ENCODE data around the gene PBX4. TPM values are rescaled to one million over a fixed set of nuclear protein-coding genes. Genes with fewer than 3 reads are reported as not detected.

PBX4 gene
- total RNA-seq, 1 donor from 2014 or later = 24.8 TPM

GRCh38 chr19:19540715-19541515 is 77.6 kb downstream of the PBX4 start:
- peak; percentile 64 for DNase-seq (ENCODE audit: low spot score)
- intact Hi-C loops (cut with micrococcal nuclease) = no loop called here
- H3K4me1 Mint-ChIP-seq (ENCODE audit: low read depth) = peaks cover 13% of the 10 kb centered on the region
- peak overlapping the region; percentile 51 for H3K4me3 Mint-ChIP-seq (ENCODE audit: low read depth)
- no peaks in the 10 kb centered on the region for H3K9me3 Mint-ChIP-seq
- H3K36me3 Mint-ChIP-seq (ENCODE audit: low read depth) = peaks cover 6% of the 10 kb centered on the region
- no peak overlapping the region for H3K27ac Mint-ChIP-seq
- peaks cover 21% of the 10 kb centered on the region for H3K27me3 Mint-ChIP-seq (ENCODE audit: low read depth)

GRCh38 chr19:19540064-19540714 is 78.3 kb downstream of the PBX4 start:
- H3K27ac Mint-ChIP-seq = no peak overlapping the region
- intact Hi-C loops (cut with micrococcal nuclease) = no loop called here
- H3K27me3 Mint-ChIP-seq (ENCODE audit: low read depth) = peaks cover 21% of the 10 kb centered on the region
- peak; percentile 46 for DNase-seq (ENCODE audit: low spot score)
- peaks cover 13% of the 10 kb centered on the region for H3K4me1 Mint-ChIP-seq (ENCODE audit: low read depth)
- H3K36me3 Mint-ChIP-seq (ENCODE audit: low read depth) = peaks cover 6% of the 10 kb centered on the region
- peak overlapping the region; percentile 51 for H3K4me3 Mint-ChIP-seq (ENCODE audit: low read depth)
- H3K9me3 Mint-ChIP-seq = no peaks in the 10 kb centered on the region

GRCh38 chr19:19539698-19540063 is 78.8 kb downstream of the PBX4 start:
- Mint-ChIP-seq H3K27ac (no peak overlapping the region), H3K27me3 (ENCODE audit: low read depth) (peaks cover 21% of the 10 kb centered on the region), H3K9me3 (no peaks in the 10 kb centered on the region), H3K36me3 (ENCODE audit: low read depth) (peaks cover 6% of the 10 kb centered on the region), H3K4me3 (ENCODE audit: low read depth) (no peak overlapping the region), H3K4me1 (ENCODE audit: low read depth) (peaks cover 13% of the 10 kb centered on the region)
- intact Hi-C loops (cut with micrococcal nuclease) = no loop called here
- no peak for DNase-seq (ENCODE audit: low spot score)

GRCh38 chr19:19538785-19539166 is 79.7 kb downstream of the PBX4 start:
- intact Hi-C loops (cut with micrococcal nuclease) = no loop called here
- Mint-ChIP-seq H3K27me3 (ENCODE audit: low read depth) (peaks cover 21% of the 10 kb centered on the region), H3K9me3 (no peaks in the 10 kb centered on the region), H3K36me3 (ENCODE audit: low read depth) (peaks cover 6% of the 10 kb centered on the region), H3K4me3 (ENCODE audit: low read depth) (peak overlapping the region; percentile 7), H3K4me1 (ENCODE audit: low read depth) (peaks cover 13% of the 10 kb centered on the region), H3K27ac (no peak overlapping the region)
- DNase-seq (ENCODE audit: low spot score) = no peak

- H3K36me3 Mint-ChIP-seq (ENCODE audit: low read depth) = peaks cover 6% of the 10 kb centered on the region
- peak within 1 kb of the TSS; percentile 7 for H3K4me3 Mint-ChIP-seq (ENCODE audit: low read depth)
- H3K4me1 Mint-ChIP-seq (ENCODE audit: low read depth) = peaks cover 13% of the 10 kb centered on the region
- no peaks in the 10 kb centered on the region for H3K9me3 Mint-ChIP-seq
- H3K27ac Mint-ChIP-seq = no peak within 1 kb of the TSS
- H3K27me3 Mint-ChIP-seq (ENCODE audit: low read depth) = peaks cover 21% of the 10 kb centered on the region
- intact Hi-C loops (cut with micrococcal nuclease) = no loop called here
- no peak for DNase-seq (ENCODE audit: low spot score)
Observed at GRCh38 chr19:19538061-19538784, 80.3 kb downstream of the PBX4 start, which contains the start of gene CILP2. Gene CILP2 (plus strand): TSS chr19:19538265. CDS start chr19:19538350, 85 bp downstream.

GRCh38 chr19:19537075-19538048 is 81.1 kb downstream of the PBX4 start:
- no peak overlapping the region for H3K4me3 Mint-ChIP-seq (ENCODE audit: low read depth)
- H3K27me3 Mint-ChIP-seq (ENCODE audit: low read depth) = peaks cover 21% of the 10 kb centered on the region
- peaks cover 6% of the 10 kb centered on the region for H3K36me3 Mint-ChIP-seq (ENCODE audit: low read depth)
- no peak overlapping the region for H3K27ac Mint-ChIP-seq
- intact Hi-C loops (cut with micrococcal nuclease) = no loop called here
- no peaks in the 10 kb centered on the region for H3K9me3 Mint-ChIP-seq
- H3K4me1 Mint-ChIP-seq (ENCODE audit: low read depth) = peaks cover 13% of the 10 kb centered on the region
- no peak for DNase-seq (ENCODE audit: low spot score)

GRCh38 chr19:19535311-19536191 is 82.9 kb downstream of the PBX4 start:
- no peak for DNase-seq (ENCODE audit: low spot score)
- intact Hi-C loops (cut with micrococcal nuclease) = no loop called here
- H3K27ac Mint-ChIP-seq = no peak overlapping the region
- no peak overlapping the region for H3K4me3 Mint-ChIP-seq (ENCODE audit: low read depth)
- peaks cover 12% of the 10 kb centered on the region for H3K4me1 Mint-ChIP-seq (ENCODE audit: low read depth)
- H3K9me3 Mint-ChIP-seq = no peaks in the 10 kb centered on the region
- H3K36me3 Mint-ChIP-seq (ENCODE audit: low read depth) = peaks cover 10% of the 10 kb centered on the region
- peaks cover 21% of the 10 kb centered on the region for H3K27me3 Mint-ChIP-seq (ENCODE audit: low read depth)

GRCh38 chr19:19534556-19535265 is 83.8 kb downstream of the PBX4 start:
- Mint-ChIP-seq H3K9me3 (no peaks in the 10 kb centered on the region), H3K36me3 (ENCODE audit: low read depth) (peaks cover 10% of the 10 kb centered on the region), H3K27me3 (ENCODE audit: low read depth) (peaks cover 21% of the 10 kb centered on the region), H3K4me1 (ENCODE audit: low read depth) (peaks cover 11% of the 10 kb centered on the region), H3K4me3 (ENCODE audit: low read depth) (no peak overlapping the region), H3K27ac (no peak overlapping the region)
- intact Hi-C loops (cut with micrococcal nuclease) = no loop called here
- DNase-seq (ENCODE audit: low spot score) = no peak

GRCh38 chr19:19533841-19534240 is 84.6 kb downstream of the PBX4 start:
- intact Hi-C loops (cut with micrococcal nuclease) = no loop called here
- Mint-ChIP-seq H3K36me3 (ENCODE audit: low read depth) (peaks cover 10% of the 10 kb centered on the region), H3K27me3 (ENCODE audit: low read depth) (peaks cover 16% of the 10 kb centered on the region), H3K4me1 (ENCODE audit: low read depth) (peaks cover 9% of the 10 kb centered on the region), H3K27ac (no peak overlapping the region), H3K9me3 (no peaks in the 10 kb centered on the region), H3K4me3 (ENCODE audit: low read depth) (no peak overlapping the region)
- DNase-seq (ENCODE audit: low spot score) = no peak

- Mint-ChIP-seq H3K4me1 (ENCODE audit: low read depth) (peaks cover 6% of the 10 kb centered on the region), H3K27me3 (ENCODE audit: low read depth) (peaks cover 11% of the 10 kb centered on the region), H3K4me3 (ENCODE audit: low read depth) (no peak overlapping the region), H3K27ac (no peak overlapping the region), H3K36me3 (ENCODE audit: low read depth) (peaks cover 11% of the 10 kb centered on the region), H3K9me3 (no peaks in the 10 kb centered on the region)
- no peak for DNase-seq (ENCODE audit: low spot score)
- intact Hi-C loops (cut with micrococcal nuclease) = loop anchor here (1.0 kb wide), 2 partner anchors 21 to 110 kb away; partner anchors contain the start of gene GMIP
Observed at GRCh38 chr19:19532806-19533701, 85.4 kb downstream of the PBX4 start.
